GM18861 (cell line): ENCODE data around the gene BACE2.

Source experiments
- ATAC-seq: cut with Tn5 transposase; IDR thresholded peaks from one replicate; pipeline ENCODE4 v1.9.1; 2021; ENCODE audit not compliant: unreplicated experiment

Gene BACE2

DNA sequence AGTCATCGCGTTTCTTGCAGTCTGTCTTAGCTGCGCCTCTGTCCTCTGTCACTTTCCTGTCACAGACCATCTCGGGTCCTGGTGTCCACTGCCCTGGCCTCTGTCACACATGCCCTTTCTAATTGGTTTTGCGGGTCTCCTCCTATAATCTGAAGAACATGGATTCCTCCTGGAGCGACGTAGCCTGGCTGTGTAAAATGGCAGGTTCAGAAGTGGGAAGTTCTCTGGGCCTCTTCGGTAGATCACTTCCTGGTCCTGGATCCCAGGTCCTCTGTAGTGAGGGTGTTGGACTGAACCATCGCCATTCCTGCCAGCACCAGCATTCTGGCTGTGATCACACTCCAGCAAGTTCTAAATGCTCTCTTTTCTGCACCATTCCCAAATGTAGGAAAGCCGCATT lies 149.5 kb downstream of the BACE2 start:
- ATAC-seq, result no peak

- ATAC-seq, result no peak
Observed at GRCh38 chr21:41318218-41318617, 150.3 kb downstream of the BACE2 start.

GRCh38 chr21:41319273-41319672 lies 151.3 kb downstream of the BACE2 start:
- no peak for ATAC-seq

DNA sequence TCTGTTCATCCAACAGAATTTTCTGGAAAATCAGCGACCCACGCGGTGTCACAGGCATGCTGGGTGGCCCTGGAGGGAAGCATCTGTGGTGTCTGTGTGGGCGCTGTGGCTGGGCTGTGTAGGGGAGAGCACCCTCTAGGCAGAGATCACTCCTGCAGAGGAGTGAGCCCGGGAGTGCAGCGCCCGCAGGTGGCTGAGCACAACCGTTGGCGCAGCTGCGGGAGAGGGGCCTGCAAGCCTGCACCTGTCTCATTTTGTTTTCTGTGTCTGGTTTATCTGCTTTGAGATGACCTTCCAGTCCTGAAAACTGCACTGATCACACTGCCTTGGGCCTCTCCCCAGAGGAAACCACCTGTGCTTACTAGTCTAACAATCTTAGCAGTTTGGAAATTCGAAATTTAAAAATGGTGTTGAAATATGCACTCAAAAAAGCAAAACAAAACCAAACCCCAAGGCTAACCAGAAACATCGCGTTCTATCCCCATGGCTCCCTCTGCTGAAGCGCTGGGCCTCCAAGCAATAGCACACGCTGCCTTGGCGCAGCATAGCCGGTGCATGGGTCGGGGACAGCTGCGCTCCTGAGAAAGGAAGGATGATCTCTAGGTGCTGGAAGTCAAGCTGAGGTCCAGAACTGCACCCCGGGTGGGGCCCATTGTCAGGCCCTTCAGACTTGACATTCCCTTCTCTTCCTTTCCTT lies 153.4 kb downstream of the BACE2 start:
- ATAC-seq, result no peak

- ATAC-seq, result no peak
Observed at GRCh38 chr21:41321908-41322495, 154.0 kb downstream of the BACE2 start.

GRCh38 chr21:41322496-41323382 lies 154.8 kb downstream of the BACE2 start:
- no peak for ATAC-seq

DNA sequence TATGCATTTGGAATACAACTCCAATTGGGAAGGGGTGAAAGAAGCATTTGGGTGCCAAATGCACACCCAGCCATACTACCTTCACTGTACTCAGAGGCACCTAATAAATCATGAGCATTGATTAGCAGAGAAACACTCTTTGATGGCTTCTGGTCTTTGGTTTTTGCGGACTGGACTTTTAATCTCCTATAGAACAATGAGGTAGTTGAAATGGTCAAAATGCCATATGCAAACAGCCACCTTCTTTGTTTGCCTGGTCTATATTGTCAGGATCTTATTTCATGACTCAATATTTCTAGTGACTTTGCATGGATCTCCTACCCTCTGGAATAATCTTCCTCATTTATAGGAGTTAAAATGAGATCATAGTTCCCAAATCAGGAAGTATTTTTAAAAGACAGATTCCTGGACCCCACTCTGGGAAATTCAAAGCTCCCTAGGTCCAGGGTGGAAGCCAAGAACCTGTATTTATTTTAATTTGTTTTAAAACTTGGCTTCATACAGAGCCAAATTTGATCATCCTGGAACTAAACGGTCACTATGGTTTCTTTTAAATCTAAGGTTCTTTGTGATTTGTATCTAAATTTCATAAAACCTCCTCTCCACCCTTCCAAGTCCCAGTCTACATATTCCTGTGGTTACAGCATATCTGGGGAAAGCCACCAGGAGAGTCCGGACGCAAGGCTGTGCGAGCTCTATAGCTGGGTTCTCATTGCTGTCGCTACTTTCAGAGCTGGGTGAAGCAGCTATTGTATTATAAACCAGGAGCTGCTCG lies 157.4 kb downstream of the BACE2 start:
- ATAC-seq, result no peak

GRCh38 chr21:41326414-41327080 lies 158.6 kb downstream of the BACE2 start:
- no peak for ATAC-seq

DNA sequence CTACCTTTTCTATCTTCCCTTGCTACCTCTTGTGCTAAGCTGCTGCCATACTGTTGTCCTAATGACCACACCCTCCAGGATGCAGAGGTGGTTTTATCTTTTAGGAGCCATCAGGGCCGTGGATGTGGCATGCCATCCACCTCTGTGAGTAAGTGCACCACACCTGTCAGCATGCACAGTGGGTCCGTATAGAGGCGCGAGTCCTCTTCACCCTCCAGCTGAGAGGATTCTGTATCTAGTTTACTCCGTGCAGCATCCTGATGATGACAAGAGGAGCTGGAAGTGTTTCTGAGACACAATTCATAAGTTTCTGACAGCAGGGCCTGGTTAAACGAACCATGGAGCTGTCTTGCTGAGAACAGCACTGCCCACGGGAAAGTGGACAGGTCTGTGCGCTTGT lies 159.8 kb downstream of the BACE2 start:
- ATAC-seq, result no peak

GRCh38 chr21:41328660-41329607 lies 161.0 kb downstream of the BACE2 start:
- ATAC-seq, result no peak
